Astrocyte (in vitro differentiated cells and primary cell): Measurements from ENCODE around the gene PLAC1. TPM values are rescaled to one million over a fixed set of nuclear protein-coding genes. Genes with fewer than 3 reads are reported as not detected.

Experiments used
- DNase-seq: peaks from one replicate; pipeline ENCODE4 v3.0.0-alpha.2; 2010; ENCODE audit warnings: low read depth
- FAIRE-seq: peaks from 2 replicates; lab custom pipeline; 2011; peaks lifted over from hg19 to GRCh38; lab: Jason Lieb, UNC
- H2AFZ ChIP-seq: 2 replicates; pipeline ENCODE4 v1.6.0; 2012; ENCODE audit warnings: low read depth, low read length, inconsistent platforms
- H3K27ac ChIP-seq: 2 replicates; pipeline ENCODE4 v1.5.1; 2011; ENCODE audit warnings: low read depth, low read length, inconsistent platforms
- H3K27me3 ChIP-seq: 2 replicates; pipeline ENCODE4 v1.6.0; 2011; ENCODE audit warnings: low read length, inconsistent platforms; ENCODE audit not compliant: insufficient read depth
- H3K36me3 ChIP-seq: 2 replicates; pipeline ENCODE4 v1.5.1; 2011; ENCODE audit warnings: low read length, inconsistent platforms; ENCODE audit not compliant: insufficient read depth
- H3K4me1 ChIP-seq: 2 replicates; pipeline ENCODE4 v1.5.1; 2011; ENCODE audit warnings: low read length, inconsistent platforms; ENCODE audit not compliant: insufficient read depth
- H3K4me2 ChIP-seq: 2 replicates; pipeline ENCODE4 v1.6.0; 2012; ENCODE audit warnings: low read length, inconsistent platforms
- H3K4me3 ChIP-seq: 2 replicates; pipeline ENCODE4 v1.5.1; 2011; ENCODE audit warnings: low read depth, mild to moderate bottlenecking, low read length, inconsistent platforms; ENCODE audit not compliant: insufficient read depth
- H3K79me2 ChIP-seq: 2 replicates; pipeline ENCODE4 v1.6.0; 2012; ENCODE audit warnings: mild to moderate bottlenecking, low read length, inconsistent platforms; ENCODE audit not compliant: insufficient read depth
- H3K9ac ChIP-seq: 2 replicates; pipeline ENCODE4 v1.6.0; 2012; ENCODE audit warnings: mild to moderate bottlenecking, low read length, inconsistent platforms
- H3K9me3 ChIP-seq: 2 replicates; pipeline ENCODE4 v1.5.1; 2012; ENCODE audit warnings: low read depth, mild to moderate bottlenecking, low read length, inconsistent platforms; ENCODE audit not compliant: insufficient read depth
- H4K20me1 ChIP-seq: 2 replicates; pipeline ENCODE4 v1.6.0; 2012; ENCODE audit warnings: low read length, inconsistent platforms; ENCODE audit not compliant: insufficient read depth
- H3K27ac Mint-ChIP-seq: one replicate; pipeline ENCODE4 v1.8.0; 2021; ENCODE audit warnings: mild to moderate bottlenecking, mixed read lengths; ENCODE audit not compliant: unreplicated experiment
- H3K27me3 Mint-ChIP-seq: one replicate; pipeline ENCODE4 v1.8.0; 2021; ENCODE audit warnings: low read depth, mixed read lengths; ENCODE audit not compliant: unreplicated experiment
- H3K36me3 Mint-ChIP-seq: one replicate; pipeline ENCODE4 v1.8.0; 2021; ENCODE audit warnings: low read depth, mixed read lengths; ENCODE audit not compliant: unreplicated experiment
- H3K4me1 Mint-ChIP-seq: one replicate; pipeline ENCODE4 v1.8.0; 2021; ENCODE audit warnings: low read depth, mixed read lengths; ENCODE audit not compliant: unreplicated experiment
- H3K4me3 Mint-ChIP-seq: one replicate; pipeline ENCODE4 v1.8.0; 2021; ENCODE audit warnings: mild to moderate bottlenecking, moderate library complexity, mixed read lengths; ENCODE audit not compliant: unreplicated experiment
- H3K9me3 Mint-ChIP-seq: one replicate; pipeline ENCODE4 v1.8.0; 2021; ENCODE audit warnings: mild to moderate bottlenecking, mixed read lengths; ENCODE audit not compliant: unreplicated experiment
- EZH2 ChIP-seq: IDR thresholded peaks from 2 replicates; pipeline ENCODE4 v1.6.1; 2012; ENCODE audit warnings: mild to moderate bottlenecking, low read length, inconsistent platforms; ENCODE audit not compliant: insufficient read depth
- total RNA-seq: library from RNA; stranded (reverse); gene quantifications from 2 replicates; pipeline ENCODE4 v1.2.1, GENCODE V29; 2021
- TF ChIP-seq, protein P1 (sequence below): IDR thresholded peaks from 2 replicates; pipeline ENCODE4 v1.5.1; 2011; ENCODE audit warnings: low read depth, mild to moderate bottlenecking, inconsistent platforms, low read length, moderate library complexity; ENCODE audit not compliant: insufficient read depth

Gene PLAC1
- total RNA-seq, 1 donor from 2014 or later, result 0.61 TPM

DNA sequence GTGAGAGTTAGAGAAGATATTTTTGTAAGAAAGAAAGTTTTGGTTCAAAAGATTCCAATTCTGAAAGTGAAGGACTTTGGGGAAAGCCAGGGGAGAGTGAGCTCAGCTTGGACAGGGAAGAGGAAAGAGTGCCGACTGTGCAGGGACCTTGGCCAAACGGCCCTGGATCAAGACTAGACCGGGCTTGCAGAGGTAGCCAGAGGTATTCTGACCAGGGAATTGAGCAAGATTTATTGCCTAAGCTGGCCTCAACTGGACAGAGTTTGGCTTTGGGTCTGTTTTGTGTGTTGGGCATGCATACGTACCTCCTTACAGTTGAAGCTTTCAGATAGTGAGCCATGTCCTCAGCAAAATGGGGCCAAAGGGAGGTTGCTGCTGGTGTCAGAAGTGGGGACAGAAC lies 11.6 kb downstream of the PLAC1 start:
- Histone ChIP-seq H3K27me3 (no peaks in the 10 kb centered on the region), H3K9me3 (no peaks in the 10 kb centered on the region), H3K9ac (no peak overlapping the region), H3K4me3 (no peak overlapping the region), H3K4me1 (no peaks in the 10 kb centered on the region), H4K20me1 (no peaks in the 10 kb centered on the region), H3K79me2 (no peaks in the 10 kb centered on the region), H3K4me2 (no peak overlapping the region), H3K36me3 (no peaks in the 10 kb centered on the region), H2AFZ (no peak overlapping the region), H3K27ac (no peak overlapping the region)
- Mint-ChIP-seq H3K27me3 (no peaks in the 10 kb centered on the region), H3K9me3 (no peaks in the 10 kb centered on the region), H3K36me3 (no peaks in the 10 kb centered on the region), H3K4me3 (no peak overlapping the region), H3K27ac (no peak overlapping the region), H3K4me1 (peaks cover 7% of the 10 kb centered on the region)
- FAIRE-seq, result no peak
- DNase-seq, result no peak
- TF ChIP-seq, protein P1, sequence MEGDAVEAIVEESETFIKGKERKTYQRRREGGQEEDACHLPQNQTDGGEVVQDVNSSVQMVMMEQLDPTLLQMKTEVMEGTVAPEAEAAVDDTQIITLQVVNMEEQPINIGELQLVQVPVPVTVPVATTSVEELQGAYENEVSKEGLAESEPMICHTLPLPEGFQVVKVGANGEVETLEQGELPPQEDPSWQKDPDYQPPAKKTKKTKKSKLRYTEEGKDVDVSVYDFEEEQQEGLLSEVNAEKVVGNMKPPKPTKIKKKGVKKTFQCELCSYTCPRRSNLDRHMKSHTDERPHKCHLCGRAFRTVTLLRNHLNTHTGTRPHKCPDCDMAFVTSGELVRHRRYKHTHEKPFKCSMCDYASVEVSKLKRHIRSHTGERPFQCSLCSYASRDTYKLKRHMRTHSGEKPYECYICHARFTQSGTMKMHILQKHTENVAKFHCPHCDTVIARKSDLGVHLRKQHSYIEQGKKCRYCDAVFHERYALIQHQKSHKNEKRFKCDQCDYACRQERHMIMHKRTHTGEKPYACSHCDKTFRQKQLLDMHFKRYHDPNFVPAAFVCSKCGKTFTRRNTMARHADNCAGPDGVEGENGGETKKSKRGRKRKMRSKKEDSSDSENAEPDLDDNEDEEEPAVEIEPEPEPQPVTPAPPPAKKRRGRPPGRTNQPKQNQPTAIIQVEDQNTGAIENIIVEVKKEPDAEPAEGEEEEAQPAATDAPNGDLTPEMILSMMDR, result no peak
- TF ChIP-seq EZH2, result no peak

- H3K4me2 ChIP-seq, result no peak overlapping the region
- FAIRE-seq (peak; percentile 98), DNase-seq (no peak)
- H3K36me3 ChIP-seq, result no peaks in the 10 kb centered on the region
- H3K9ac ChIP-seq, result no peak overlapping the region
- H3K27ac ChIP-seq, result no peak overlapping the region
- no peaks in the 10 kb centered on the region for H4K20me1 ChIP-seq
- no peaks in the 10 kb centered on the region for H3K4me1 ChIP-seq
- no peaks in the 10 kb centered on the region for H3K27me3 ChIP-seq
- Mint-ChIP-seq H3K9me3 (no peaks in the 10 kb centered on the region), H3K4me3 (no peak overlapping the region), H3K27me3 (no peaks in the 10 kb centered on the region), H3K36me3 (no peaks in the 10 kb centered on the region), H3K4me1 (peaks cover 11% of the 10 kb centered on the region), H3K27ac (no peak overlapping the region)
- TF ChIP-seq, protein P1, result no peak
- no peak for TF ChIP-seq EZH2
- no peak overlapping the region for H2AFZ ChIP-seq
- no peak overlapping the region for H3K4me3 ChIP-seq
- H3K79me2 ChIP-seq, result no peaks in the 10 kb centered on the region
- H3K9me3 ChIP-seq, result no peaks in the 10 kb centered on the region
Measured at GRCh38 chrX:134645936-134646543, 12.2 kb downstream of the PLAC1 start.

DNA sequence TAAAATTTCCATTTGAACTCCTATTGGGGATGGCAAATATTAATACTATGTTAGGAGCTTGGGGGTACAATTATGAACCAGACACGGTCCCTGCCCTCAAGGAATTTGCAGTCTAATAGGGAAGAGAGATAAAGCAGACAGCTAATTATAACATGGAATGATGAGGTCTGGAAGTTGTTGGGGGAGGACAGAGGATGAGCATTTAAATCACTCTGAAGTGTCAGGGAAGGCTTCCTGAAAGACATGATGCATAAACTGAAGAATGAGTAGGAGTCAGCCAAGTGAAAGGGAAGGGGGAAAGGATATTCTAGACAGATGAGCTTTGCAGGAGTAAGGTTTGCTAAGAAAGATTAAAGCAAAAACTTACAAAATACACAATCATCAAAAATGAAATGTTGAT lies 15.9 kb downstream of the PLAC1 start:
- Mint-ChIP-seq H3K9me3 (no peaks in the 10 kb centered on the region), H3K27ac (peak overlapping the region; percentile 36), H3K4me1 (peaks cover 11% of the 10 kb centered on the region), H3K36me3 (no peaks in the 10 kb centered on the region), H3K27me3 (no peaks in the 10 kb centered on the region), H3K4me3 (no peak overlapping the region)
- Histone ChIP-seq H3K36me3 (no peaks in the 10 kb centered on the region), H3K27ac (no peak overlapping the region), H3K27me3 (no peaks in the 10 kb centered on the region), H3K4me3 (no peak overlapping the region), H3K79me2 (no peaks in the 10 kb centered on the region), H2AFZ (no peak overlapping the region), H4K20me1 (no peaks in the 10 kb centered on the region), H3K9me3 (no peaks in the 10 kb centered on the region), H3K4me2 (no peak overlapping the region), H3K9ac (no peak overlapping the region), H3K4me1 (no peaks in the 10 kb centered on the region)
- TF ChIP-seq, protein P1, result no peak
- no peak for TF ChIP-seq EZH2
- peak; percentile 92 for FAIRE-seq
- DNase-seq, result no peak
